Measurements from ENCODE around the gene OVCH2. TPM values are rescaled to one million over a fixed set of nuclear protein-coding genes. Genes with fewer than 3 reads are reported as not detected.

The OVCH2 gene
- polyA plus RNA-seq, 1 experiment, result 3.7 TPM

DNA sequence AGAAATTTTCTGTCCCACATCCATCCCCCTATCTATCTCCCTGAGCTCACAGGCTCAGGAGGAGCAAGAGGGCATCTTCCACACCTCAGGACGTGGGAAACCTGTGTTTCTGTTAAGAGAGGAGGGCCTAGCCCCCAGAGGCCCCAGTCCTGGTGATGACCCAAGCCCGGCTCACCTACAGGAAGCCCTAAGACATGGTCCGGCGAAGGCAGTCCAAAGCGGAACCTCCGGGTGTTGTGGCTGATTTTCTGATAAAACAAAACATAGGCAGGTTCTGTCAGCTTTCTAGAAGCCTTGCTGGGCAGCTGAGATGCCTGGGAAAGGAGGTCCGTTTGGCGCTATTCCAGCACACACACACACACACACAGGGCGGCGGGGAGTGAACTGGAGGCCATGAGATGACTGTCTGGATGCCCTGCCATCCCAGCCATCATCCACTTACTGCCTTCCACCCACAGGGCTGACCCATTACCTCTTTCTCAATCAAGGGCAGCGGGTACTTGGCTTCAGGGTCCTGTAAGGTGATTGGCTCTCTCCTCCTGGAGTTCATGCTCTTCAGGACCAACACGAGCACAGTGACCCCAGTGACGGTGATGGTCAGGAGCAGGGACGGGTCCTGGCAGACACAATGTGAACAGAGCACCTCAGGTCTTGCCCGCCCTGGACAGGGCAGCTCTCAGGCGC lies 33.9 kb downstream of the OVCH2 start:
- H3K27me3 ChIP-seq (ENCODE audit: control insufficient read depth, insufficient read depth, low read length), result no peaks in the 10 kb centered on the region
- TF ChIP-seq, protein P1, sequence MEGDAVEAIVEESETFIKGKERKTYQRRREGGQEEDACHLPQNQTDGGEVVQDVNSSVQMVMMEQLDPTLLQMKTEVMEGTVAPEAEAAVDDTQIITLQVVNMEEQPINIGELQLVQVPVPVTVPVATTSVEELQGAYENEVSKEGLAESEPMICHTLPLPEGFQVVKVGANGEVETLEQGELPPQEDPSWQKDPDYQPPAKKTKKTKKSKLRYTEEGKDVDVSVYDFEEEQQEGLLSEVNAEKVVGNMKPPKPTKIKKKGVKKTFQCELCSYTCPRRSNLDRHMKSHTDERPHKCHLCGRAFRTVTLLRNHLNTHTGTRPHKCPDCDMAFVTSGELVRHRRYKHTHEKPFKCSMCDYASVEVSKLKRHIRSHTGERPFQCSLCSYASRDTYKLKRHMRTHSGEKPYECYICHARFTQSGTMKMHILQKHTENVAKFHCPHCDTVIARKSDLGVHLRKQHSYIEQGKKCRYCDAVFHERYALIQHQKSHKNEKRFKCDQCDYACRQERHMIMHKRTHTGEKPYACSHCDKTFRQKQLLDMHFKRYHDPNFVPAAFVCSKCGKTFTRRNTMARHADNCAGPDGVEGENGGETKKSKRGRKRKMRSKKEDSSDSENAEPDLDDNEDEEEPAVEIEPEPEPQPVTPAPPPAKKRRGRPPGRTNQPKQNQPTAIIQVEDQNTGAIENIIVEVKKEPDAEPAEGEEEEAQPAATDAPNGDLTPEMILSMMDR (IDR thresholded peaks at IDR 0.05; ENCODE audit: insufficient read depth, low read depth, low read length), result no peak
- POLR2A ChIA-PET, result no interaction called here
- CTCF ChIA-PET, result interaction anchor here (1.3 to 7.8 kb wide), 5 partner anchors 15 to 101 kb away, joined by 3 to 98 read pairs (median 5); no protein-coding TSS in a partner anchor
- H3K36me3 ChIP-seq (ENCODE audit: control insufficient read depth, insufficient read depth, low read length), result peaks cover 7% of the 10 kb centered on the region
- no peak overlapping the region; the same call in 1 of the 2 replicates for H3K4me3 ChIP-seq (ENCODE audit: low read depth, low read length)
- no peak for DNase-seq (ENCODE audit: low read depth)

DNA sequence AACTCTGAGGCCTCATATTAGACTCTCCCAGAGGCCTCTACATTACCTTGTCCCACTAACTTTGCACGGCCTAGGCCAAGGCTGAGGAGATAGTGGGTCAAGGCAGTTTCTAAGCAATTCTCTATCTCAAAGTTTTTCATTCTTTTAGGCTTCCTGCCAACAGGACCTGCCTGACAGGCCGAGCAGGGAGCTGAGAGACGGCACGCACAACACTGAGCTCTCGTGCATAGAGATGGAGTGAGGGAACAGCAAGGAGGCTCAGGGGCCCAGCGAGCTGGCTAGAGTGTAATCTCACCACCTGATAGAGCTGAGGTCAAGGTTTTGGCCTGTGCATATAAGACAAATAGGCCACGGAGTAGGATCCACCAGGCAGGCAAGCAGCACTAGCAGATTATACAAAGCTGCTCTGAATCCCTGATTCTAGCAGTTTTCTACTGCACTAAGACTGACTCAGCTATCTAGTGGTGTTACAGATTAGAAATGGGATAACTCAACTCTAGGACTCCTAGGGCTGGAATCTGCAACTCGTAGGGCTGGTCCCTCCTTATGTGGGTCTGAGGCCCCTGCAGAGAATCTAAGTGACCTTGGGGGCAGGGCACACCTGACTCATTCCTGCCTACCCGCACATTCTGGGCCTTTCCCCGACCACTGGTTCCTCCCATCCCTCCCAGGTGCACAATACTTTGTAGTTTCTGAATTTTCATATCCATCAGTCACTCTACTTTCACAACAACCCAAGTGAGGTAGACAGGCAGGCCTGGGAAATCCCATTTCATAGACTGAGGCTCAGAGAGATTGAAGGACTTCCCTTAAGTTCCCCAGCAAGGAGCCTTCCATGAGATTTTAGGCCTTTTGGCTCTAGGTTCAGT lies 34.7 kb downstream of the OVCH2 start:
- POLR2A ChIA-PET, result no interaction called here
- CTCF ChIA-PET, result interaction anchor here (1.3 to 7.8 kb wide), 4 partner anchors 14 to 99 kb away, joined by 4 to 98 read pairs (median 4); no protein-coding TSS in a partner anchor
- no peaks in the 10 kb centered on the region for H3K27me3 ChIP-seq (ENCODE audit: control insufficient read depth, insufficient read depth, low read length)

DNA sequence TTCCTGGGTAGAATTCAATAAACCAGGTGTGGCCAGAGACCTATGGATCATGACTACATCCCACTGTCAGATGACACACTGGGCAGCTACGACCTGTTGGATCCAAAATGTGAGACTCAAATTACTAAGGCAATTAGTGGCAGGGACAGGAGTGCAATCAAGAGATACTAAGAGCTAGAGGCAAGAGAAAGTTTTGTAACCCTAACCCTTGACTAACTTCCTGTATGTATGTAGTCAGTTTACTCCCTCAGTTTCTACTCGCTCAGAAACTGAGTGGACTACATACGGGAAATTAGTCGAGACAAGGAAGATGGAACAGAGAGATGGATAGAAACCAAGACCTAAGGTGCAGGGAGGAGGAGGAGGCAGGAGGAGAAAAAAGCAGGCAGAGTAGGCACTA lies 35.6 kb downstream of the OVCH2 start:
- Histone ChIP-seq H3K27me3 (ENCODE audit: control insufficient read depth, insufficient read depth, low read length) (no peaks in the 10 kb centered on the region), H3K36me3 (ENCODE audit: control insufficient read depth, insufficient read depth, low read length) (peaks cover 13% of the 10 kb centered on the region), H3K4me3 (ENCODE audit: low read depth, low read length) (no peak overlapping the region)
- DNase-seq (ENCODE audit: low read depth), result no peak
- ChIA-PET CTCF (interaction anchor here (0.6 to 7.8 kb wide), 4 partner anchors 21 to 1189 kb away, joined by 3 to 98 read pairs (median 4); partner anchors contain the start of gene TIMM10B), POLR2A (no interaction called here)
- TF ChIP-seq, protein P1 (IDR thresholded peaks at IDR 0.05; ENCODE audit: insufficient read depth, low read depth, low read length), result no peak

More for the DNA sequence above, 34.7 kb downstream of the OVCH2 start:
- Histone ChIP-seq H3K36me3 (ENCODE audit: control insufficient read depth, insufficient read depth, low read length) (peaks cover 10% of the 10 kb centered on the region), H3K4me3 (ENCODE audit: low read depth, low read length) (no peak overlapping the region)
- TF ChIP-seq, protein P1 (IDR thresholded peaks at IDR 0.05; ENCODE audit: insufficient read depth, low read depth, low read length), result no peak
- no peak for DNase-seq (ENCODE audit: low read depth)

DNA sequence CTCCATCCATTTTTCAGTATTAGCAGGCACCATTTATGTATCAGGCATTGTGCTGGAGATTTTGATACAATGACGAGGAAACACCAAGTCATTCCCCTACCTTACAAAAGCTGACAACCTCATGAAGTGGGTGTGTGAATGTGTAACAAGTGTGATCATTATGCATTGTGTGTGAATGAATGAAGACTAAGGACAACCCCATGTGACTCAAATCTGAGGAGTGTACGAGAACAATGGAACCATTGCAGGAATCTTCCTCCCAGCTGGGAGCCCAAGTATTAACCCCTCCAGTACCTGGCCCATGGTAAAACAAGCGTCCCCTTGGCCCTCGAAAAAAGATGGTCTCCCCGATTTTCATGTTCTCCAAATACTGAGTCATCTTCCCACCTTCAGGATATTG lies 37.4 kb downstream of the OVCH2 start:
- TF ChIP-seq, protein P1 (IDR thresholded peaks at IDR 0.05; ENCODE audit: insufficient read depth, low read depth, low read length), result no peak
- CTCF ChIA-PET, result interaction anchor here (0.6 to 7.8 kb wide), 5 partner anchors 12 to 1159 kb away, joined by 3 to 98 read pairs (median 5); no protein-coding TSS in a partner anchor

DNA sequence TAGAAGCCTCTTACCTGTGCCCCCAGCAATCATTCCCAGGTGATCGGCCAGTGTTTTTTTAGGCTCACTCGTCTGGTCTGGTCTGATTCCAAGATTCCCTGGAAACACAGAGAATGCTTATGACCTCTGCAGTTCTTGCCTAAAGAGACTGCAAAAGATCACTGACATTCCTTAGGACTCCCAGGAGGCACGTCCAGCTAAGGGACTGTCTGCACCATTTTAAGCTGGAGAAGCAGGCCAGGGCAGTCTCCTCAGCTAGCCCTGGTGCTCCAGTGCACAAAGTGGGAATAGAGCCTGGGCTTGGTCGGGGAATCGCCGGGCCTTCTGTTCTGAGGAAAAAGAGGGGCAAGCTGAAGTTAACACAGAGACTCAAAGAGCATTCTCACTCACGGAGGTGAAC lies 37.8 kb downstream of the OVCH2 start:
- TF ChIP-seq, protein P1 (IDR thresholded peaks at IDR 0.05; ENCODE audit: insufficient read depth, low read depth, low read length), result no peak
- ChIA-PET CTCF (interaction anchor here (0.9 to 7.8 kb wide), 4 partner anchors 11 to 156 kb away, joined by 3 to 98 read pairs (median 6); no protein-coding TSS in a partner anchor), POLR2A (no interaction called here)
- H3K36me3 ChIP-seq (ENCODE audit: control insufficient read depth, insufficient read depth, low read length), result peaks cover 22% of the 10 kb centered on the region
- DNase-seq (ENCODE audit: low read depth), result no peak
- no peaks in the 10 kb centered on the region for H3K27me3 ChIP-seq (ENCODE audit: control insufficient read depth, insufficient read depth, low read length)
- H3K4me3 ChIP-seq (ENCODE audit: low read depth, low read length), result no peak overlapping the region

More for the DNA sequence above, 37.4 kb downstream of the OVCH2 start:
- no peak overlapping the region for H3K4me3 ChIP-seq (ENCODE audit: low read depth, low read length)
- H3K36me3 ChIP-seq (ENCODE audit: control insufficient read depth, insufficient read depth, low read length), result peaks cover 22% of the 10 kb centered on the region
- H3K27me3 ChIP-seq (ENCODE audit: control insufficient read depth, insufficient read depth, low read length), result no peaks in the 10 kb centered on the region
- POLR2A ChIA-PET, result no interaction called here
- no peak for DNase-seq (ENCODE audit: low read depth)

All from BJ (cell line).